ENCODE data around the gene DHRS7. TPM values are rescaled to one million over a fixed set of nuclear protein-coding genes. Genes with fewer than 3 reads are reported as not detected.

The DHRS7 gene
- polyA plus RNA-seq, 2 of the 4 experiments (the other 2 are of a cell fraction): 75.4 to 97.5 TPM

DNA sequence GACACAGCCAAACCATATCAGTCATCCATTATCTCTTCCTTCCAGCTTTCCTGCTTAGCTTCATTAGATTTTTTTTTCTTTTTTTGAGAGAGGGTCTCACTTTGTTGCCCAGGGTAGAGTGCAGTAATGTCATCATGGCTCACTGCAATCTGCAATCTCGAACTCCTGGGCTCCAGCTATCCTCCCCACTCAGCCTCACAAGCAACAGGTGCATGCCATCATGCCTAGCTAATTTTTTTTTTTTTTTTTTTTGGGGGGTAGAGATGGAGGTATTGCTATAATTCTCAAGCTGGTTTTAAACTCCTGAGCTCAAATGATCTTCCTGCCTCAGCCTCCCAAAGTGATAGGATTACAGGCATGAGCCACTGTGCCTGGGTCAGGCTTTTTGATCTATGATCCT lies 45.5 kb upstream of the DHRS7 start:
- no peak overlapping the region for H3K4me3 ChIP-seq
- ATAC-seq (no peak), FAIRE-seq (no peak), DNase-seq (ENCODE audit: low read depth in 1 of 2, low spot score in 1 of 2) (no peak)
- no peak overlapping the region for H3K4me2 ChIP-seq
- CTCF ChIA-PET: interaction anchor here (0.6 to 1.3 kb wide), 5 partner anchors 14 to 121 kb away, joined by 3 to 4 read pairs (median 3); no protein-coding TSS in a partner anchor
- POLR2A ChIA-PET: no interaction called here
- TF ChIP-seq BHLHE40 (IDR thresholded peaks at IDR 0.05; ENCODE audit: low read depth, low read length): no peak
- no peak for TF ChIP-seq RARB (CRISPR knock-in tag; IDR thresholded peaks at IDR 0.05)
- 0% methylated on average over 1 of the region's 1 CpG for WGBS (ENCODE audit: missing lambda C conversion rate)
- no peak overlapping the region for H3K27ac ChIP-seq
- no peaks in the 10 kb centered on the region for H3K9me3 ChIP-seq
- no peaks in the 10 kb centered on the region for H3K4me1 ChIP-seq

DNA sequence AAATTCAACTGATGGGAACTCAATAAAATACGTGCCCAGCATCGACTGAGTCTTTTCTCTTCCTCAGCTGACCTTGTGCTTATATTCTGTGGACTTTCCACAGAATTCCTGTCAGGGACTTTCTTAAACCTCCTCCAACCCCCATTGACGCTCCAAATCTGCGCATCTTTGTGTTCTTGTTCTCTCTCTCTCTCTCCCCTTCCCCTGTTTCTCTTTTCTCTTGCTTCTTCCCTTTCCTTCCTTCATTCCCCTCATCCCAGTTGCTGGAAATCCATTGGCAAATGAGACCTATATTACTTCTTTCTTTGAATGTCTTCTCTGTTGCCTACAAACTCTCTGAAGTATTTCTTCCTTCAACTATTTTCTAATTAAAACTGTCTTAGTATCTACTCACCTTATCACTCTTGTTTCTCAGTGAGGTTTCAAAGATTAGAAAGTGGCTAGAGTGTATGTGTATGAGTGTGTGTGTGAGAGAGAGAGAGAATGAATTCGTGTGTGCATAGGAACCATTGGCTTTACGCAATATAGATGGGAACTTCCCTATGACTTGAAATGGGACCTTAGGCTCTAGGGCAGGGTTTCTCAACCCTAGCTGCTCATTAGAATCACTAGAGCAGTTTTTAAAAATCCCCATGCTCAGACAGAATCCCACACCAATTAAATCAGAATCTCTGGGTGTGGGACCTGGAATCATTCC lies 41.8 kb upstream of the DHRS7 start:
- no peak for DNase-seq (ENCODE audit: low read depth in 1 of 2, low spot score in 1 of 2)
- ChIA-PET CTCF (interaction anchor here (1.1 to 1.6 kb wide), 2 partner anchors 14 to 242 kb away, joined by 5 read pairs; no protein-coding TSS in a partner anchor), POLR2A (no interaction called here)
- 39% methylated on average over 6 of the region's 6 CpGs for WGBS (ENCODE audit: missing lambda C conversion rate)
- Histone ChIP-seq H3K4me3 (no peak overlapping the region), H3K27ac (no peak overlapping the region), H3K4me1 (no peaks in the 10 kb centered on the region), H3K9me3 (no peaks in the 10 kb centered on the region), H3K4me2 (no peak overlapping the region)
- TF ChIP-seq FOXS1 (CRISPR knock-in tag; IDR thresholded peaks at IDR 0.05) (no peak), MYC (IDR thresholded peaks at IDR 0.05; ENCODE audit: borderline replicate concordance, low read length) (no peak), POLR2AphosphoS2 (conservative IDR thresholded peaks at IDR 0.05; ENCODE audit: low read length) (no peak), ESRRA (IDR thresholded peaks at IDR 0.05; ENCODE audit: borderline replicate concordance, low read length) (no peak), KDM1A (IDR thresholded peaks at IDR 0.05; ENCODE audit: low read depth) (no peak), RARB (CRISPR knock-in tag; IDR thresholded peaks at IDR 0.05) (no peak), FOSL2 (IDR thresholded peaks at IDR 0.05) (no peak), FOSL2 (CRISPR knock-in tag; IDR thresholded peaks at IDR 0.05) (no peak), ZFP36 (IDR thresholded peaks at IDR 0.05; ENCODE audit: borderline replicate concordance, partially characterized antibody) (no peak), RFX5 (IDR thresholded peaks at IDR 0.05) (no peak), HOXB13 (CRISPR knock-in tag; IDR thresholded peaks at IDR 0.05; ENCODE audit: low read depth) (no peak), EP300 (IDR thresholded peaks at IDR 0.05) (no peak), RAD21 (conservative IDR thresholded peaks at IDR 0.05 in 1 of 2, IDR thresholded peaks at IDR 0.05 in 1 of 2) (no peak), MAFK (IDR thresholded peaks at IDR 0.05; ENCODE audit: partially characterized antibody) (no peak), SREBF2 (IDR thresholded peaks at IDR 0.05) (no peak)
- TF ChIP-seq, protein P1, sequence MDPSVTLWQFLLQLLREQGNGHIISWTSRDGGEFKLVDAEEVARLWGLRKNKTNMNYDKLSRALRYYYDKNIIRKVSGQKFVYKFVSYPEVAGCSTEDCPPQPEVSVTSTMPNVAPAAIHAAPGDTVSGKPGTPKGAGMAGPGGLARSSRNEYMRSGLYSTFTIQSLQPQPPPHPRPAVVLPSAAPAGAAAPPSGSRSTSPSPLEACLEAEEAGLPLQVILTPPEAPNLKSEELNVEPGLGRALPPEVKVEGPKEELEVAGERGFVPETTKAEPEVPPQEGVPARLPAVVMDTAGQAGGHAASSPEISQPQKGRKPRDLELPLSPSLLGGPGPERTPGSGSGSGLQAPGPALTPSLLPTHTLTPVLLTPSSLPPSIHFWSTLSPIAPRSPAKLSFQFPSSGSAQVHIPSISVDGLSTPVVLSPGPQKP (IDR thresholded peaks at IDR 0.05; ENCODE audit: low read depth, low read length): no peak
- TF ChIP-seq, protein P2, sequence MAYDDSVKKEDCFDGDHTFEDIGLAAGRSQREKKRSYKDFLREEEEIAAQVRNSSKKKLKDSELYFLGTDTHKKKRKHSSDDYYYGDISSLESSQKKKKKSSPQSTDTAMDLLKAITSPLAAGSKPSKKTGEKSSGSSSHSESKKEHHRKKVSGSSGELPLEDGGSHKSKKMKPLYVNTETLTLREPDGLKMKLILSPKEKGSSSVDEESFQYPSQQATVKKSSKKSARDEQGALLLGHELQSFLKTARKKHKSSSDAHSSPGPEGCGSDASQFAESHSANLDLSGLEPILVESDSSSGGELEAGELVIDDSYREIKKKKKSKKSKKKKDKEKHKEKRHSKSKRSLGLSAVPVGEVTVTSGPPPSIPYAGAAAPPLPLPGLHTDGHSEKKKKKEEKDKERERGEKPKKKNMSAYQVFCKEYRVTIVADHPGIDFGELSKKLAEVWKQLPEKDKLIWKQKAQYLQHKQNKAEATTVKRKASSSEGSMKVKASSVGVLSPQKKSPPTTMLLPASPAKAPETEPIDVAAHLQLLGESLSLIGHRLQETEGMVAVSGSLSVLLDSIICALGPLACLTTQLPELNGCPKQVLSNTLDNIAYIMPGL (CRISPR knock-in tag; IDR thresholded peaks at IDR 0.05; ENCODE audit: borderline replicate concordance): no peak
- FAIRE-seq: no peak
- ATAC-seq: no peak

DNA sequence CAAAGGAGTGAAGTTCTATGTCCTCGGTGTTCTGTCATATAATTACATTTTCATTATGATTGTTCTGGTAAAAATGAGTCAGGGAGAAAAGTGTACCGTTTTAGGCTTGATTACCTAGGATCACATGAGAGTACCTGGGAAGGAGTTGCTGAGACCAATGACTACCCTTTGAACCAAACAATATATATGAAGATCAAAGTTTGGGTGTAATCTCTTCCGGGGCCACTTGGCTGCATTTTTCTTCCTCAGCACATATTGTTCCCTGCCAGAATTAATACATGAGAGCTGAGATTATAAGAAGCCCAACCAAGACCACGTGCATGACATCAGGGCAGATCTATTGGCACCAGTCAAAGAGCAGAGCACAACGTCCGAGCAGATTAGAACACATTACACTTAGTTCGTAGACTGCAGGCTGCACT lies 41.1 kb upstream of the DHRS7 start:
- H3K9me3 ChIP-seq: no peaks in the 10 kb centered on the region
- FAIRE-seq: no peak
- ChIA-PET CTCF (interaction anchor here (0.8 kb wide), 1 partner anchor 10 kb away, joined by 3 read pairs; no protein-coding TSS in a partner anchor), POLR2A (no interaction called here)
- TF ChIP-seq POLR2A (IDR thresholded peaks at IDR 0.05; ENCODE audit: low read length): no peak
- TF ChIP-seq CBX8 (IDR thresholded peaks at IDR 0.05): no peak
- TF ChIP-seq, protein P3, sequence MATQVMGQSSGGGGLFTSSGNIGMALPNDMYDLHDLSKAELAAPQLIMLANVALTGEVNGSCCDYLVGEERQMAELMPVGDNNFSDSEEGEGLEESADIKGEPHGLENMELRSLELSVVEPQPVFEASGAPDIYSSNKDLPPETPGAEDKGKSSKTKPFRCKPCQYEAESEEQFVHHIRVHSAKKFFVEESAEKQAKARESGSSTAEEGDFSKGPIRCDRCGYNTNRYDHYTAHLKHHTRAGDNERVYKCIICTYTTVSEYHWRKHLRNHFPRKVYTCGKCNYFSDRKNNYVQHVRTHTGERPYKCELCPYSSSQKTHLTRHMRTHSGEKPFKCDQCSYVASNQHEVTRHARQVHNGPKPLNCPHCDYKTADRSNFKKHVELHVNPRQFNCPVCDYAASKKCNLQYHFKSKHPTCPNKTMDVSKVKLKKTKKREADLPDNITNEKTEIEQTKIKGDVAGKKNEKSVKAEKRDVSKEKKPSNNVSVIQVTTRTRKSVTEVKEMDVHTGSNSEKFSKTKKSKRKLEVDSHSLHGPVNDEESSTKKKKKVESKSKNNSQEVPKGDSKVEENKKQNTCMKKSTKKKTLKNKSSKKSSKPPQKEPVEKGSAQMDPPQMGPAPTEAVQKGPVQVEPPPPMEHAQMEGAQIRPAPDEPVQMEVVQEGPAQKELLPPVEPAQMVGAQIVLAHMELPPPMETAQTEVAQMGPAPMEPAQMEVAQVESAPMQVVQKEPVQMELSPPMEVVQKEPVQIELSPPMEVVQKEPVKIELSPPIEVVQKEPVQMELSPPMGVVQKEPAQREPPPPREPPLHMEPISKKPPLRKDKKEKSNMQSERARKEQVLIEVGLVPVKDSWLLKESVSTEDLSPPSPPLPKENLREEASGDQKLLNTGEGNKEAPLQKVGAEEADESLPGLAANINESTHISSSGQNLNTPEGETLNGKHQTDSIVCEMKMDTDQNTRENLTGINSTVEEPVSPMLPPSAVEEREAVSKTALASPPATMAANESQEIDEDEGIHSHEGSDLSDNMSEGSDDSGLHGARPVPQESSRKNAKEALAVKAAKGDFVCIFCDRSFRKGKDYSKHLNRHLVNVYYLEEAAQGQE (IDR thresholded peaks at IDR 0.05): no peak
- no peak for TF ChIP-seq EP300 (IDR thresholded peaks at IDR 0.05)
- TF ChIP-seq RAD21 (conservative IDR thresholded peaks at IDR 0.05 in 1 of 2, IDR thresholded peaks at IDR 0.05 in 1 of 2): no peak
- TF ChIP-seq CHD4 (IDR thresholded peaks at IDR 0.05; ENCODE audit: borderline replicate concordance): no peak
- no peak for TF ChIP-seq FOXS1 (CRISPR knock-in tag; IDR thresholded peaks at IDR 0.05)
- TF ChIP-seq ZNF302 (CRISPR knock-in tag; IDR thresholded peaks at IDR 0.05): no peak
- TF ChIP-seq FOSB (CRISPR knock-in tag; IDR thresholded peaks at IDR 0.05): no peak
- TF ChIP-seq, protein P4, sequence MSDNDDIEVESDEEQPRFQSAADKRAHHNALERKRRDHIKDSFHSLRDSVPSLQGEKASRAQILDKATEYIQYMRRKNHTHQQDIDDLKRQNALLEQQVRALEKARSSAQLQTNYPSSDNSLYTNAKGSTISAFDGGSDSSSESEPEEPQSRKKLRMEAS (IDR thresholded peaks at IDR 0.05): no peak
- H3K4me3 ChIP-seq: no peak overlapping the region
- WGBS (ENCODE audit: missing lambda C conversion rate): 42% methylated on average over 7 of the region's 7 CpGs
- DNase-seq (ENCODE audit: low read depth in 1 of 2, low spot score in 1 of 2): no peak
- H3K4me2 ChIP-seq: no peak overlapping the region
- ATAC-seq: no peak; a peak in 1 of 6 replicates
- H3K4me1 ChIP-seq: no peaks in the 10 kb centered on the region
- H3K27ac ChIP-seq: no peak overlapping the region

Data from A549 (cell line).